ENCODE measurements around the gene SLAMF8. TPM values are rescaled to one million over a fixed set of nuclear protein-coding genes. Genes with fewer than 3 reads are reported as not detected.

The SLAMF8 gene
- total RNA-seq, 1 experiment from 2014 or later, result not detected

DNA sequence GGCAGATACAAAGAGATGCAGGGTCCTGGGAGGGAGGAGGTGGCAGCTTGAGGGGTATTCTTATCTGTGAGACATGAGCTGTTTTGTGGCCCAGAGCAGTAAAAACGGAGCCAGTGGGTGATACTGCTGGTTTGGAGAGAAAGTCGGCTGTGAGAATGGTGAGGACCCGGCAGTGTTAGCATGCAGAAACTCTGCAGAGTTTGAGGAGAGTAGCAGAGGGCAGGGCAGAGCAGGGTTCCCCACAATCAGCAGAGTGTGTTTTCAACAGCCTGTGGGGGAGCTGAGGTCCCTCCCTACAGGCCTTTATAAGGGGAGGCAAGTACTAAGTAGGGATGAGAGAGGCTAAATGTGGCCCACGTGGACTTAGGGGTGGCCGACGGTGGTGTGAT is 423 bp downstream of the SLAMF8 start:
- peaks cover 5% of the 10 kb centered on the region for H3K4me1 ChIP-seq
- H3K9me3 Mint-ChIP-seq (ENCODE audit: unreplicated experiment), result no peaks in the 10 kb centered on the region
- POLR2A ChIA-PET, result no interaction called here
- H3K9me3 ChIP-seq, result no peaks in the 10 kb centered on the region
- H3K36me3 ChIP-seq (ENCODE audit: control insufficient read depth, insufficient read depth, low read length), result no peaks in the 10 kb centered on the region
- CTCF ChIA-PET, result interaction anchor here (0.6 kb wide), 1 partner anchor 103 kb away, joined by 3 read pairs; no protein-coding TSS in a partner anchor
- BruUV-seq (replicated peaks), result no TSS peak
- H3K4me3 Mint-ChIP-seq (ENCODE audit: unreplicated experiment), result no peak overlapping the region
- TF ChIP-seq, protein P1, sequence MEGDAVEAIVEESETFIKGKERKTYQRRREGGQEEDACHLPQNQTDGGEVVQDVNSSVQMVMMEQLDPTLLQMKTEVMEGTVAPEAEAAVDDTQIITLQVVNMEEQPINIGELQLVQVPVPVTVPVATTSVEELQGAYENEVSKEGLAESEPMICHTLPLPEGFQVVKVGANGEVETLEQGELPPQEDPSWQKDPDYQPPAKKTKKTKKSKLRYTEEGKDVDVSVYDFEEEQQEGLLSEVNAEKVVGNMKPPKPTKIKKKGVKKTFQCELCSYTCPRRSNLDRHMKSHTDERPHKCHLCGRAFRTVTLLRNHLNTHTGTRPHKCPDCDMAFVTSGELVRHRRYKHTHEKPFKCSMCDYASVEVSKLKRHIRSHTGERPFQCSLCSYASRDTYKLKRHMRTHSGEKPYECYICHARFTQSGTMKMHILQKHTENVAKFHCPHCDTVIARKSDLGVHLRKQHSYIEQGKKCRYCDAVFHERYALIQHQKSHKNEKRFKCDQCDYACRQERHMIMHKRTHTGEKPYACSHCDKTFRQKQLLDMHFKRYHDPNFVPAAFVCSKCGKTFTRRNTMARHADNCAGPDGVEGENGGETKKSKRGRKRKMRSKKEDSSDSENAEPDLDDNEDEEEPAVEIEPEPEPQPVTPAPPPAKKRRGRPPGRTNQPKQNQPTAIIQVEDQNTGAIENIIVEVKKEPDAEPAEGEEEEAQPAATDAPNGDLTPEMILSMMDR (IDR thresholded peaks at IDR 0.05; ENCODE audit: insufficient read depth in 1 of 2, low read depth in 1 of 2, low read length in 1 of 2, severe bottlenecking in 1 of 2, unreplicated experiment in 1 of 2), result no peak
- H3K27me3 Mint-ChIP-seq (ENCODE audit: insufficient read depth, unreplicated experiment), result no peaks in the 10 kb centered on the region
- H3K27me3 ChIP-seq (replicated peaks; ENCODE audit: control insufficient read depth, insufficient read depth, low read length), result no peaks in the 10 kb centered on the region
- H3K4me1 Mint-ChIP-seq (ENCODE audit: low read depth, unreplicated experiment), result peaks cover 15% of the 10 kb centered on the region
- intact Hi-C loops (cut with micrococcal nuclease; ENCODE audit: unreplicated experiment), result no loop called here
- no peak overlapping the region for H3K4me3 ChIP-seq (ENCODE audit: low read depth, low read length)
- no peak for DNase-seq
- H3K27ac Mint-ChIP-seq (ENCODE audit: unreplicated experiment), result no peak overlapping the region
- H3K36me3 Mint-ChIP-seq (ENCODE audit: insufficient read depth, unreplicated experiment), result no peaks in the 10 kb centered on the region

DNA sequence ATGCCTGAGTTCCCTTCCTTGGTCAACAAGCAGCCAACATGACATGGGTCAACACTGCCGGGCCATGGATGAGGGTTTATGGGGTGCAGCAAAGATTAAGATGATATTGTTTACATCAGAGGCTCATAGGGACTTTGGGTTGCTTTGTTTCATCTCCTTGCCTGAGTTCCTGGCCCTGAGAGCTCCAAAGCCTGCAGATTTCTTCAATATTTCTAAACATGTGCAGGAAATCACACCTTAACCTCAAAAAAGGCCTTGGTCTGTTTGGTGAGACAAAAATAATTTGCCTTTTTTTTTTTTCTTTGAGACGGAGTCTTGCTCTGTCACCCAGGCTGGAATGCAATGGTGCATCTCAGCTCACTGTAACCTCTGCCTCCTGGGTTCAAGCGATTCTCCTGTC is 876 bp downstream of the SLAMF8 start:
- no peak for DNase-seq
- Mint-ChIP-seq H3K9me3 (ENCODE audit: unreplicated experiment) (no peaks in the 10 kb centered on the region), H3K36me3 (ENCODE audit: insufficient read depth, unreplicated experiment) (no peaks in the 10 kb centered on the region), H3K27ac (ENCODE audit: unreplicated experiment) (no peak overlapping the region), H3K4me1 (ENCODE audit: low read depth, unreplicated experiment) (peaks cover 15% of the 10 kb centered on the region), H3K4me3 (ENCODE audit: unreplicated experiment) (no peak overlapping the region), H3K27me3 (ENCODE audit: insufficient read depth, unreplicated experiment) (no peaks in the 10 kb centered on the region)
- BruUV-seq (replicated peaks), result no TSS peak
- TF ChIP-seq, protein P1 (IDR thresholded peaks at IDR 0.05; ENCODE audit: insufficient read depth in 1 of 2, low read depth in 1 of 2, low read length in 1 of 2, severe bottlenecking in 1 of 2, unreplicated experiment in 1 of 2), result no peak
- intact Hi-C loops (cut with micrococcal nuclease; ENCODE audit: unreplicated experiment), result no loop called here
- Histone ChIP-seq H3K36me3 (ENCODE audit: control insufficient read depth, insufficient read depth, low read length) (no peaks in the 10 kb centered on the region), H3K9me3 (no peaks in the 10 kb centered on the region), H3K4me3 (ENCODE audit: low read depth, low read length) (no peak overlapping the region), H3K27me3 (replicated peaks; ENCODE audit: control insufficient read depth, insufficient read depth, low read length) (no peaks in the 10 kb centered on the region), H3K4me1 (peaks cover 5% of the 10 kb centered on the region)
- ChIA-PET POLR2A (no interaction called here), CTCF (no interaction called here)

DNA sequence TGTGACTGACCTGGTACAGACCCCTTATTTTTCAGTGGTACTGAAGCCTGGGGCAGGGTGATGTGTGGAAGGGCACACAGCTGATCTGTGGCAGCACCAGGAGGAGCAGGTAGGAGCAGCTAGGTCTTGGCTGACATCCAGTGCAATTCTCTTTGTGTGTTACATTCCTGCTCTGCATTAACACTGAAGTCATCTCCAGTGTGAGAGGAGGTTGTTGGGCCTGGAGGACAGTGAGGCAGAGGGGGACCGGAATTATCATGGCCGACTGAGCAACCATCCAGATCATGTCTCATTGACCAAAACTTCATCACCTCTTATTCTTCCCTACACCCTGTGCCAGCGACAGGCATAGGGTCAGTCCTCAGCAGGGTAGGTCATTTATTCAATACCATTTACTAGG is 1.5 kb downstream of the SLAMF8 start:
- peaks cover 5% of the 10 kb centered on the region for H3K4me1 ChIP-seq
- BruUV-seq (replicated peaks), result no TSS peak
- ChIA-PET CTCF (interaction anchor here (1.4 kb wide), 1 partner anchor 38 kb away, joined by 3 read pairs; no protein-coding TSS in a partner anchor), POLR2A (no interaction called here)
- Mint-ChIP-seq H3K27me3 (ENCODE audit: insufficient read depth, unreplicated experiment) (no peaks in the 10 kb centered on the region), H3K9me3 (ENCODE audit: unreplicated experiment) (no peaks in the 10 kb centered on the region), H3K27ac (ENCODE audit: unreplicated experiment) (no peak overlapping the region), H3K4me3 (ENCODE audit: unreplicated experiment) (no peak overlapping the region), H3K4me1 (ENCODE audit: low read depth, unreplicated experiment) (peaks cover 15% of the 10 kb centered on the region), H3K36me3 (ENCODE audit: insufficient read depth, unreplicated experiment) (no peaks in the 10 kb centered on the region)
- intact Hi-C loops (cut with micrococcal nuclease; ENCODE audit: unreplicated experiment), result no loop called here
- DNase-seq, result no peak
- H3K36me3 ChIP-seq (ENCODE audit: control insufficient read depth, insufficient read depth, low read length), result no peaks in the 10 kb centered on the region
- no peak overlapping the region for H3K4me3 ChIP-seq (ENCODE audit: low read depth, low read length)
- TF ChIP-seq, protein P1 (IDR thresholded peaks at IDR 0.05; ENCODE audit: insufficient read depth in 1 of 2, low read depth in 1 of 2, low read length in 1 of 2, severe bottlenecking in 1 of 2, unreplicated experiment in 1 of 2), result no peak
- H3K9me3 ChIP-seq, result no peaks in the 10 kb centered on the region
- H3K27me3 ChIP-seq (replicated peaks; ENCODE audit: control insufficient read depth, insufficient read depth, low read length), result no peaks in the 10 kb centered on the region
